Activated effector memory CD4-positive, alpha-beta T cell treated with anti-CD3 and anti-CD28 coated beads, Interleukin-2, amount 50 U/mL, for 16 hours (primary cell): ENCODE results near the gene CHAF1A.

Experiments used
- DNase-seq: peaks from one replicate; pipeline ENCODE4 v3.0.0-alpha.2; 2020

CHAF1A gene

GRCh38 chr19:4464815-4465581 lies 62.6 kb downstream of the CHAF1A start:
- no peak for DNase-seq

GRCh38 chr19:4467835-4468234 lies 65.4 kb downstream of the CHAF1A start:
- no peak for DNase-seq

- peak; percentile 99 for DNase-seq
These were observed 69.1 kb downstream of the CHAF1A start for GRCh38 chr19:4471403-4472173.

GRCh38 chr19:4472174-4472974 lies 69.9 kb downstream of the CHAF1A start, which contains the start of gene HDGFL2:
TSS of gene HDGFL2 (plus strand) at chr19:4472297. CDS start at chr19:4472351, 54 bp downstream.
- no peak for DNase-seq

- DNase-seq, result no peak
These were observed 70.7 kb downstream of the CHAF1A start for GRCh38 chr19:4473011-4473762.

- no peak for DNase-seq
These were observed 71.5 kb downstream of the CHAF1A start for GRCh38 chr19:4473763-4474513.

GRCh38 chr19:4474514-4475022 lies 72.1 kb downstream of the CHAF1A start:
- DNase-seq, result no peak

- DNase-seq, result no peak
These were observed 74.8 kb downstream of the CHAF1A start for GRCh38 chr19:4477034-4477801.

GRCh38 chr19:4482721-4483364 lies 80.4 kb downstream of the CHAF1A start:
- DNase-seq, result no peak

GRCh38 chr19:4483385-4483784 lies 80.9 kb downstream of the CHAF1A start:
- no peak for DNase-seq

- DNase-seq, result no peak
These were observed 85.1 kb downstream of the CHAF1A start for GRCh38 chr19:4487572-4487971.

- no peak for DNase-seq
These were observed 86.1 kb downstream of the CHAF1A start for GRCh38 chr19:4488496-4488895.

- DNase-seq, result no peak
These were observed 89.0 kb downstream of the CHAF1A start for GRCh38 chr19:4491446-4491845.

GRCh38 chr19:4492337-4493103 lies 90.1 kb downstream of the CHAF1A start:
- DNase-seq, result no peak
